ENCODE results near the gene JOSD2. TPM values are rescaled to one million over a fixed set of nuclear protein-coding genes. Genes with fewer than 3 reads are reported as not detected.

The JOSD2 gene
- total RNA-seq, 3 donors from 2014 or later: 33.4 to 41.2 (median 37.2) TPM

DNA sequence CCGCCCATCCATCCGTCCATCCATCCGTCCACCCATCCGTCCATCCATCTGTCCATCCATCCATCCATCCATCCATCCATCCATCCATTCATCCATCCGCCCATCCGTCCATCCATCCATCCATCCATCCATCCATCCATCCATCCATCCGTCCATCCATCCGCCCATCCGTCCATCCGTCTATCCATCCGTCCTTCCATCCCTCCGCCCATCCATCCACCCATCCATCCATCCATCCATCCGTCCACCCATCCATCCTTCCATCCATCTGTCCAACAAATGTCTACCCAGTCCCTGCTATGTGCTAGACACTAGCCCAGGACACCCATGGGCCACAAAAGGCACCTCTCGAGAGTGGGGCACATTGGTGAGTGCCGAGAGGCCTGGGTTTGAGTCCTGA, 41.5 kb upstream of the JOSD2 start:
- intact Hi-C loops (cut with DNase I, micrococcal nuclease): no loop called here
- Histone ChIP-seq H3K9me3 (no peaks in the 10 kb centered on the region), H3K36me3 (ENCODE audit: low read depth) (no peaks in the 10 kb centered on the region), H3K4me3 (no peak overlapping the region), H3K4me1 (ENCODE audit: low read depth) (peaks cover 8% of the 10 kb centered on the region)
- no peak for ATAC-seq
- no peak for DNase-seq
- TF ChIP-seq, protein P1, sequence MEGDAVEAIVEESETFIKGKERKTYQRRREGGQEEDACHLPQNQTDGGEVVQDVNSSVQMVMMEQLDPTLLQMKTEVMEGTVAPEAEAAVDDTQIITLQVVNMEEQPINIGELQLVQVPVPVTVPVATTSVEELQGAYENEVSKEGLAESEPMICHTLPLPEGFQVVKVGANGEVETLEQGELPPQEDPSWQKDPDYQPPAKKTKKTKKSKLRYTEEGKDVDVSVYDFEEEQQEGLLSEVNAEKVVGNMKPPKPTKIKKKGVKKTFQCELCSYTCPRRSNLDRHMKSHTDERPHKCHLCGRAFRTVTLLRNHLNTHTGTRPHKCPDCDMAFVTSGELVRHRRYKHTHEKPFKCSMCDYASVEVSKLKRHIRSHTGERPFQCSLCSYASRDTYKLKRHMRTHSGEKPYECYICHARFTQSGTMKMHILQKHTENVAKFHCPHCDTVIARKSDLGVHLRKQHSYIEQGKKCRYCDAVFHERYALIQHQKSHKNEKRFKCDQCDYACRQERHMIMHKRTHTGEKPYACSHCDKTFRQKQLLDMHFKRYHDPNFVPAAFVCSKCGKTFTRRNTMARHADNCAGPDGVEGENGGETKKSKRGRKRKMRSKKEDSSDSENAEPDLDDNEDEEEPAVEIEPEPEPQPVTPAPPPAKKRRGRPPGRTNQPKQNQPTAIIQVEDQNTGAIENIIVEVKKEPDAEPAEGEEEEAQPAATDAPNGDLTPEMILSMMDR (IDR thresholded peaks at IDR 0.05): no peak

DNA sequence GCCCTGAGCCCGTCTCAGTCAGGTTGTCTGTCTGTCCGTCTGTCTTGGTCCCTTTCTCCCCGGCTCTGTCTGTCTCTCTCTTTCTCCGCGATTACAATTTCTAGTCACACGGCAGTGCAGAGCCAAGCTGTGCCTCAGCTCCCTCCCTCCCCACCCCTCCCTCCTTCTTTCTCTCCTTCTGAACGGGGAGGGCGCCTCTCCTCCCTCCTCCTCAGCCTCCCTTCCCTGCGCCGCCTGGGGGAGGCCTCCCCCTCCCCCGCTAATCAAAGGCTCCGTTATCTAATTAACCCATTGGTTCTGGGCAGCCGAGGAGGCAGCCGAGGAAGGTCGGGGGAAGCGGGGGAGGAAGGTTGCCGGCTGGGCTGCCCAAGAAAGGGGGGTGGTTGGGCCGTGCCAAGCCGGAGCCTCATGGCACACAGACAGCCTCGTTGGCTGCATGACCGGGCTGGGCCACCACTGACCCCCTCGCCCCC, 40.8 kb upstream of the JOSD2 start:
- intact Hi-C loops (cut with DNase I, micrococcal nuclease): no loop called here
- peaks cover 7% of the 10 kb centered on the region for H3K4me1 ChIP-seq (ENCODE audit: low read depth)
- ATAC-seq: no peak
- DNase-seq: no peak
- no peaks in the 10 kb centered on the region for H3K36me3 ChIP-seq (ENCODE audit: low read depth)
- no peaks in the 10 kb centered on the region for H3K9me3 ChIP-seq
- TF ChIP-seq, protein P1 (IDR thresholded peaks at IDR 0.05): no peak
- no peak overlapping the region for H3K4me3 ChIP-seq

DNA sequence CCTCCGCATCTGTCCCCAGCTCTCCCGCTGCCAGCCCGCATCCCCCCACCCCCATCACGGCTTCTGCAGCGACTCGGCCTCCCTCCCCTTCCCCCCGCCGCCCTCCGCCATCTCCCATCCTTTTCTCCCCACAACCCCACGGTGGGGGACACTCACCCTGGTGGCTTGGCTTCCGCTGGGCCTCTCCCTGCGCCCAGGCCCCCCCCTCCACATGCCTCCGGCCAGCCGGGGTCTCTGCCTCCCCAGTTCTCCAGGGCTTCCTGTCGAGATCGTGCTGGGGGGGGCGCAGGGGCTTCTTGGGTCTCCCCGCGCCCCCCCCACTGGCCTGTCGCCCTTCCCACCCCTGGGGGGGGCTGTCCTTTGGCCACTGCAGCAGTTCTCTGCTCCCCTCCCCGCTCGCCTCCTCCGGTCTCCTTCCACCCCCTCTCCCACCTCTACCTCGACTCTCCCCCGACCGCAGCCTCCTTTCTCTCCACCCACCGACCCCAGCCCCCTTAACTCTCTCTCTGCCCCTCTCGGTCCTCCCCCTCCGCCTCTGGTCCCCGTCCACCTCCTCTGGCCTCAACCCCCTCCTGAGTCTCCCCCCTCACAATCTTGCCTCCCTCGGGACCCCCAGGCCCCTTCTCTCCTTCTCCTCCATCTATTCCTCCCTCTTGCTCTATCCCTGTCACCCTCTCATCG, 40.2 kb upstream of the JOSD2 start:
- no peak for ATAC-seq
- no peak overlapping the region for H3K4me3 ChIP-seq
- H3K9me3 ChIP-seq: no peaks in the 10 kb centered on the region
- no peaks in the 10 kb centered on the region for H3K36me3 ChIP-seq (ENCODE audit: low read depth)
- intact Hi-C loops (cut with DNase I, micrococcal nuclease): no loop called here
- TF ChIP-seq, protein P1 (IDR thresholded peaks at IDR 0.05): no peak
- H3K4me1 ChIP-seq (ENCODE audit: low read depth): peaks cover 1% of the 10 kb centered on the region
- no peak for DNase-seq

DNA sequence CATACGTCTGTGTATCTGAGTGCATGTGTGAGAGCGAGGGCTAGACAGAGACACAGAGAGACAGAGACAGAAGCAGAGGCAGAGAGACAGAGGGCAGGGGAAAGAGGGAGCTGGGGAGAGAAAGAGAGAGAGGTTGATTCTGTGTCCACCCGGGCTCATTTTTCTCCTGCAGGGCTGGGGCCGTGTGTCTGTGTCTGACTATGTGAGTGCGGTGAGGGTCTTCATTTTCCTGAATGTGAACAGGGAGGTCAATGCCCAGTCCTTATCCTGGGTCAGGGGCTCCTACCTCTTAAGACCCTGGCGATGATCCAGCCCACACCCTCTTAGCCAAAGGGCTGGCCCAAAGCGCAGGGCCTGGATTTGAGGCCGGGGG, 39.6 kb upstream of the JOSD2 start:
- DNase-seq: no peak
- H3K4me3 ChIP-seq: no peak overlapping the region
- H3K9me3 ChIP-seq: no peaks in the 10 kb centered on the region
- H3K4me1 ChIP-seq (ENCODE audit: low read depth): no peaks in the 10 kb centered on the region
- intact Hi-C loops (cut with DNase I, micrococcal nuclease): no loop called here
- H3K36me3 ChIP-seq (ENCODE audit: low read depth): no peaks in the 10 kb centered on the region
- TF ChIP-seq, protein P1 (IDR thresholded peaks at IDR 0.05): no peak
- ATAC-seq: no peak

DNA sequence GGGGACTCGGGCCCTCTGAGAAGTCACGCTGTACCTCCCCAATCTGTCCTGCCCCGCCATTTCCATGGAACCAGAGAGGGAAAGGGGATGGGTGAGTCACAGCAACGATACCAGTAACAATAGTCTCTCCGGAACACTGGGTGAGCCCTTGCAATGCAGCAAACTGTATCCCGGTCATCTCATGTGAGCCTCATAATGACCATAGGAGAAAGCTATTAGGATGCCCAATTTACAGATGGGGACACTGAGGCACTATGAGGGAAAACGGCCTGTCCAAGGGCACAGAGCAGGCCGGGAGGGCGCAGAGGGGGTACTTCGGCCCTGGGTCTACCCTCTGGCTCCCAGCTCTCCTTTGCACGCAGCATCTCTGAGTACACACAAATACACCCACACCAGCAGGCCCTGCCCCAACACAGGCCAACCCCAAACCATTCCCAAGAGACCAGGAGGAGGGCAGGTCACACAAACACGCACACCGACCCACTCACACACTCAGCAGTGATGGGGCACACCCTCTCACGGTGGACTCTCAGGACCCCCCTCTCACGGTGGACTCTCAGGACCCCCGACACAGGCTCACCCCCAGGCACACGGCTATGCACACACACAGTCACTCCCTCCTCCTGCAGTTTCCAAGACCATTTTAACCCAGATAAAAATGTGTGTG, 39.1 kb upstream of the JOSD2 start:
- Histone ChIP-seq H3K4me1 (ENCODE audit: low read depth) (no peaks in the 10 kb centered on the region), H3K9me3 (no peaks in the 10 kb centered on the region), H3K36me3 (ENCODE audit: low read depth) (no peaks in the 10 kb centered on the region), H3K4me3 (no peak overlapping the region)
- DNase-seq (no peak), ATAC-seq (no peak)
- intact Hi-C loops (cut with DNase I, micrococcal nuclease): no loop called here
- TF ChIP-seq, protein P1 (IDR thresholded peaks at IDR 0.05): no peak

Data from mucosa of descending colon (tissue), 3 donors.